Measurements from ENCODE around the gene MAPRE2. TPM values are rescaled to one million over a fixed set of nuclear protein-coding genes. Genes with fewer than 3 reads are reported as not detected.

The MAPRE2 gene
- total and polyA plus RNA-seq, 4 donors: 12.5 to 57.8 (median 19.8) TPM

GRCh38 chr18:35155398-35156117 is 114.3 kb downstream of the MAPRE2 start:
- Histone ChIP-seq H3K4me3 (no peak overlapping the region), H3K4me1 (ENCODE audit: control insufficient read depth in 5 of 5, insufficient read depth in 5 of 5, low read length in 5 of 5) (peaks cover 0 to 8% (median 4%) of the 10 kb centered on the region in 5 donors), H3K27me3 (ENCODE audit: control insufficient read depth in 3 of 3, insufficient read depth in 3 of 3, low read length in 2 of 3) (no peaks in the 10 kb centered on the region), H3K27ac (ENCODE audit: low read depth in 1 of 2, low read length in 1 of 2) (no peak overlapping the region), H3K36me3 (ENCODE audit: control insufficient read depth in 4 of 4, insufficient read depth in 4 of 4, low read length in 4 of 4) (peaks cover 0 to 7% (median 0%) of the 10 kb centered on the region in 4 donors), H3K9ac (ENCODE audit: insufficient read depth in 1 of 2, low read length in 2 of 2) (no peak overlapping the region), H3K9me3 (ENCODE audit: control insufficient read depth in 4 of 4, insufficient read depth in 3 of 4, low read length in 3 of 4) (no peaks in the 10 kb centered on the region)
- no peak for TF ChIP-seq CTCF (IDR thresholded peaks at IDR 0.05; ENCODE audit: control extremely low read depth, extremely low read depth)
- ATAC-seq (ENCODE audit: insufficient read depth, low FRiP score) (no peak), DNase-seq (peak; percentile 33 to 61 (median 48))
- 43 to 48% methylated on average over 8 of the region's 8 CpGs for WGBS, 2 donors

GRCh38 chr18:35157181-35157580 is 116.0 kb downstream of the MAPRE2 start:
- no peaks in the 10 kb centered on the region for H3K36me3 ChIP-seq (ENCODE audit: control insufficient read depth in 4 of 4, insufficient read depth in 4 of 4, low read length in 4 of 4)
- H3K4me3 ChIP-seq: no peak overlapping the region
- H3K4me1 ChIP-seq (ENCODE audit: control insufficient read depth in 5 of 5, insufficient read depth in 5 of 5, low read length in 5 of 5): peaks cover 0 to 8% (median 4%) of the 10 kb centered on the region in 5 donors
- TF ChIP-seq CTCF (IDR thresholded peaks at IDR 0.05; ENCODE audit: control extremely low read depth, extremely low read depth): no peak
- H3K27me3 ChIP-seq (ENCODE audit: control insufficient read depth in 3 of 3, insufficient read depth in 3 of 3, low read length in 2 of 3): no peaks in the 10 kb centered on the region
- H3K27ac ChIP-seq (ENCODE audit: low read depth in 1 of 2, low read length in 1 of 2): no peak overlapping the region
- no peak overlapping the region for H3K9ac ChIP-seq (ENCODE audit: insufficient read depth in 1 of 2, low read length in 2 of 2)
- no peak for ATAC-seq (ENCODE audit: insufficient read depth, low FRiP score)
- H3K9me3 ChIP-seq (ENCODE audit: control insufficient read depth in 4 of 4, insufficient read depth in 3 of 4, low read length in 3 of 4): no peaks in the 10 kb centered on the region
- DNase-seq: no peak
- WGBS, 2 donors: 95 to 97% methylated on average over 4 of the region's 4 CpGs

GRCh38 chr18:35158728-35159450 is 117.7 kb downstream of the MAPRE2 start:
- DNase-seq (peak in 1 of 3 donors; percentile 15), ATAC-seq (ENCODE audit: insufficient read depth, low FRiP score) (no peak)
- H3K9ac ChIP-seq (ENCODE audit: insufficient read depth in 1 of 2, low read length in 2 of 2): no peak overlapping the region
- H3K4me3 ChIP-seq: no peak overlapping the region
- H3K9me3 ChIP-seq (ENCODE audit: control insufficient read depth in 4 of 4, insufficient read depth in 3 of 4, low read length in 3 of 4): no peaks in the 10 kb centered on the region
- no peak overlapping the region for H3K27ac ChIP-seq (ENCODE audit: low read depth in 1 of 2, low read length in 1 of 2)
- TF ChIP-seq CTCF (IDR thresholded peaks at IDR 0.05; ENCODE audit: control extremely low read depth, extremely low read depth): no peak
- WGBS, 2 donors: 58 to 65% methylated on average over 5 of the region's 5 CpGs
- H3K36me3 ChIP-seq (ENCODE audit: control insufficient read depth in 4 of 4, insufficient read depth in 4 of 4, low read length in 4 of 4): no peaks in the 10 kb centered on the region
- peaks cover 0 to 8% (median 4%) of the 10 kb centered on the region in 5 donors for H3K4me1 ChIP-seq (ENCODE audit: control insufficient read depth in 5 of 5, insufficient read depth in 5 of 5, low read length in 5 of 5)
- H3K27me3 ChIP-seq (ENCODE audit: control insufficient read depth in 3 of 3, insufficient read depth in 3 of 3, low read length in 2 of 3): no peaks in the 10 kb centered on the region
